Stimulated activated CD8-positive, alpha-beta memory T cell treated with anti-CD3 and anti-CD28 coated beads, Interleukin-15, amount 100 ng/mL, for 24 hours (primary cell): ENCODE results near the gene ZNF337.

Experiments used
- DNase-seq: peaks from one replicate; pipeline ENCODE4 v3.0.0-alpha.2; 2020; ENCODE audit warnings: low read depth

ZNF337 gene

GRCh38 chr20:25626779-25627178 is 69.9 kb downstream of the ZNF337 start:
- no peak for DNase-seq

GRCh38 chr20:25624500-25624939 is 72.1 kb downstream of the ZNF337 start:
- DNase-seq: no peak
